Pancreas (tissue), 10 donors: ENCODE results near the gene SPTLC3. TPM values are rescaled to one million over a fixed set of nuclear protein-coding genes. Genes with fewer than 3 reads are reported as not detected.

Experiments used
- ATAC-seq, 4 donors: fragments of 200-7000 bp; cut with Tn5 transposase; one replicate each; pipeline versions ENCODE4 v1.8.0 to v1.9.1; 2020; ENCODE audit warnings: mild to moderate bottlenecking in 4 of 4, moderate library complexity in 4 of 4
- DNase-seq, 6 donors: peaks; one replicate each; pipeline ENCODE4 v3.0.0-alpha.2; 2020
- FAIRE-seq: peaks from 2 replicates; lab custom pipeline; 2012; peaks lifted over from hg19 to GRCh38; lab: Jason Lieb, UNC
- H3K27ac ChIP-seq, 4 donors: fragments of 200-600 bp; sonication (generic); 1 replicate in 3 of 4; 2 replicates in 1 of 4; pipeline versions ENCODE4 v1.5.0 to v1.8.0; 2020
- H3K27me3 ChIP-seq, 4 donors: fragments of 200-600 bp; one replicate each; pipeline ENCODE4 v1.8.0; 2021
- H3K36me3 ChIP-seq, 3 donors: fragments of 200-600 bp; sonication (generic) in 1 of 3; one replicate each; pipeline versions ENCODE4 v1.5.0 to v1.8.0; 2020 to 2021
- H3K4me1 ChIP-seq, 3 donors: fragments of 200-600 bp; one replicate each; pipeline ENCODE4 v1.8.0; 2021
- H3K4me3 ChIP-seq, 4 donors: fragments of 200-600 bp; sonication (generic) in 2 of 4; one replicate each; pipeline versions ENCODE4 v1.5.0 to v1.8.0; 2020 to 2021
- H3K9me3 ChIP-seq, 4 donors: fragments of 200-600 bp; one replicate each; pipeline ENCODE4 v1.8.0; 2021
- CTCF ChIP-seq, 4 donors: fragments of 200-600 bp; sonication (generic) in 3 of 4; IDR thresholded peaks; one replicate each; pipeline versions ENCODE4 v1.5.0 to v1.8.0; 2021; ENCODE audit warnings: antibody characterized with exemption in 4 of 4
- WGBS, 2 donors: extraction: QIAGEN DNeasy Blood & Tissue Kit; methylation state at CpG; one replicate each; pipeline ENCODE4 v1.1.7; 2013; 5-methylcytosine and 5-hydroxymethylcytosine counted together
- intact Hi-C, 3 donors: fragments of 100-400 bp; cut with DNase I; formaldehyde crosslinking; loops; one replicate each; pipeline versions ENCODE4 v1.11.1 to v1.14.2; 2022
- polyA plus RNA-seq, 2 donors: library from polyadenylated mRNA; stranded (reverse); fragments of 200-250 nt; gene quantifications; one replicate each; pipeline ENCODE4 v1.2.3, GENCODE V29; 2013
- total RNA-seq, 6 donors: library from RNA; stranded (reverse); fragmentation: NEBNext Ultra II Directional in 4 of 6; extraction: Animal tissue kit (Norgen Biotek cat#: 25700) in 4 of 6; gene quantifications; one replicate each; pipeline versions ENCODE4 v1.2.1 to v1.2.4, GENCODE V29; 2021 to 2023
- donor health status: healthy with polysubstance abuse.
- donor health status: DM: no; HTN: no; CAD: no; lungs with moderate emphysema.
- donor health status: DM: no; HTN: no; CAD: no.
- donor health status: control.
- donor health status: control.
- donor health status: Bipolar disorder and iron deficiency.
- donor health status: DM: yes; HTN: yes; CAD: no.
- donor health status: DM: no; HTN: no; CAD: no.
- donor health status: DM: no; HTN: no; CAD: no.
- donor health status: DM: yes; HTN: yes; CAD: no.

Gene SPTLC3
- total and polyA plus RNA-seq, 8 donors, result 1.5 to 9.3 (median 4.4) TPM

- no peak for TF ChIP-seq CTCF (IDR thresholded peaks at IDR 0.05)
- ATAC-seq (no peak), DNase-seq (no peak), FAIRE-seq (no peak)
- no peaks in the 10 kb centered on the region for H3K9me3 ChIP-seq
- WGBS, 2 donors, result 75 to 86% methylated on average over 4 of the region's 4 CpGs
- no peaks in the 10 kb centered on the region for H3K4me1 ChIP-seq
- intact Hi-C loops, result no loop called here
- no peak overlapping the region for H3K27ac ChIP-seq
- no peaks in the 10 kb centered on the region for H3K27me3 ChIP-seq
- H3K36me3 ChIP-seq, result no peaks in the 10 kb centered on the region
- H3K4me3 ChIP-seq, result no peak overlapping the region
Observed at GRCh38 chr20:13041574-13042457, 33.0 kb downstream of the SPTLC3 start.

GRCh38 chr20:13042458-13042794 is 33.7 kb downstream of the SPTLC3 start:
- Histone ChIP-seq H3K9me3 (no peaks in the 10 kb centered on the region), H3K27ac (no peak overlapping the region), H3K36me3 (no peaks in the 10 kb centered on the region), H3K4me1 (no peaks in the 10 kb centered on the region), H3K4me3 (no peak overlapping the region), H3K27me3 (no peaks in the 10 kb centered on the region)
- TF ChIP-seq CTCF (IDR thresholded peaks at IDR 0.05), result no peak
- ATAC-seq, result no peak
- no peak for FAIRE-seq
- intact Hi-C loops, result no loop called here
- no peak for DNase-seq

- WGBS, 2 donors, result 35 to 43% methylated on average over 1 of the region's 1 CpG
- ATAC-seq, result peak; percentile 67 to 90 (median 80)
- peak in 2 of 6 donors; percentile 14 to 49 for DNase-seq
- H3K9me3 ChIP-seq, result no peaks in the 10 kb centered on the region
- H3K4me3 ChIP-seq, result no peak overlapping the region
- H3K27ac ChIP-seq, result no peak overlapping the region
- no peaks in the 10 kb centered on the region for H3K27me3 ChIP-seq
- TF ChIP-seq CTCF (IDR thresholded peaks at IDR 0.05), result no peak
- intact Hi-C loops, result no loop called here
- no peak for FAIRE-seq
- H3K4me1 ChIP-seq, result no peaks in the 10 kb centered on the region
- no peaks in the 10 kb centered on the region for H3K36me3 ChIP-seq
Observed at GRCh38 chr20:13046409-13046808, 37.6 kb downstream of the SPTLC3 start.

- intact Hi-C loops, result no loop called here
- FAIRE-seq, result no peak
- no peaks in the 10 kb centered on the region for H3K4me1 ChIP-seq
- DNase-seq, result no peak
- H3K27ac ChIP-seq, result no peak overlapping the region
- no peak overlapping the region for H3K4me3 ChIP-seq
- H3K27me3 ChIP-seq, result no peaks in the 10 kb centered on the region
- no peaks in the 10 kb centered on the region for H3K9me3 ChIP-seq
- TF ChIP-seq CTCF (IDR thresholded peaks at IDR 0.05), result no peak
- ATAC-seq, result no peak
- H3K36me3 ChIP-seq, result no peaks in the 10 kb centered on the region
- 57 to 70% methylated on average over 3 of the region's 3 CpGs for WGBS, 2 donors
Observed at GRCh38 chr20:13054011-13054410, 45.2 kb downstream of the SPTLC3 start.
